Measurements from ENCODE around the gene CSH2.
"Not testable (repeated sequence)": the region's sequence is repeated elsewhere in the genome, so short reads cannot be mapped to it uniquely, and the experiment has no call there.

DNA sequence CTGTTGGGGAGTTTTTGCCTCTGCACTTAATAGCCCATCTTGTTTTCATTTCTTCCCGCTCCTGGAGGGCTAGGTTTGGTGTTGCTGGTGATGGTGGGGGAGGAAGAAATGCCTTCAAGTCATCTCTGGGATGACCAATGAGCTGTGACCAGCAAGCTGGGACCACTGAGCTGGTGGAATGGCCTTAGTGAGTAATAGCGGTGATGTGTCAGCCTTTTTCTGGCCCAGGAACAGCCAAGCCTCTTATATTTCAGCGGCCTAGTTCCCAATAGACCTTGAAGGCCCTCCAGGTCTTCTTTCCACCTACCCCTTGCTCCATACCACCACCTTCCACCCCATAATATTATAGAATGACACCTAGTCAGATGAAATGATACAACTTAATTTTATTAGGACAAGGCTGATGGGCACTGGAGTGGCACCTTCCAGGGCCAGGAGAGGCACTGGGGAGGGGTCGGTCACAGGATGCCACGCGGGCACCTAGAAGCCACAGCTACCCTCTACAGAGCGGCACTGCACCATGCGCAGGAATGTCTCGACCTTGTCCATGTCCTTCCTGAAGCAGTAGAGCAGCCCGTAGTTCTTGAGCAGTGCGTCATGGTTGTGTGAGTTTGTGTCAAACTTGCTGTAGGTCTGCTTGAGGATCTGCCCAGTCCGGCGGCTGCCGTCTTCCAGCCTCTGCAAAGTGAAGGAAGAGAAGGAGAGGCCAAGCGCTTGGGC, 1.7 kb downstream of the CSH2 start:
- TF ChIP-seq, protein P1, sequence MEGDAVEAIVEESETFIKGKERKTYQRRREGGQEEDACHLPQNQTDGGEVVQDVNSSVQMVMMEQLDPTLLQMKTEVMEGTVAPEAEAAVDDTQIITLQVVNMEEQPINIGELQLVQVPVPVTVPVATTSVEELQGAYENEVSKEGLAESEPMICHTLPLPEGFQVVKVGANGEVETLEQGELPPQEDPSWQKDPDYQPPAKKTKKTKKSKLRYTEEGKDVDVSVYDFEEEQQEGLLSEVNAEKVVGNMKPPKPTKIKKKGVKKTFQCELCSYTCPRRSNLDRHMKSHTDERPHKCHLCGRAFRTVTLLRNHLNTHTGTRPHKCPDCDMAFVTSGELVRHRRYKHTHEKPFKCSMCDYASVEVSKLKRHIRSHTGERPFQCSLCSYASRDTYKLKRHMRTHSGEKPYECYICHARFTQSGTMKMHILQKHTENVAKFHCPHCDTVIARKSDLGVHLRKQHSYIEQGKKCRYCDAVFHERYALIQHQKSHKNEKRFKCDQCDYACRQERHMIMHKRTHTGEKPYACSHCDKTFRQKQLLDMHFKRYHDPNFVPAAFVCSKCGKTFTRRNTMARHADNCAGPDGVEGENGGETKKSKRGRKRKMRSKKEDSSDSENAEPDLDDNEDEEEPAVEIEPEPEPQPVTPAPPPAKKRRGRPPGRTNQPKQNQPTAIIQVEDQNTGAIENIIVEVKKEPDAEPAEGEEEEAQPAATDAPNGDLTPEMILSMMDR (IDR thresholded peaks at IDR 0.05; ENCODE audit: low read depth, low read length), result not testable (repeated sequence)
- TF ChIP-seq POLR2A (IDR thresholded peaks at IDR 0.05; ENCODE audit: extremely low read depth, insufficient read length), result not testable (repeated sequence)

Data from NB4 (cell line).